Stomach (tissue), 4 donors: Measurements from ENCODE around the gene SLC25A1.

ENCODE experiments used
- POLR2A ChIP-seq, 4 donors: fragments of 450-650 bp; IDR thresholded peaks; one replicate each; pipeline ENCODE4 v1.6.1; 2016; ENCODE audit warnings: antibody characterized with exemption in 4 of 4, control low read depth in 2 of 4, mild to moderate bottlenecking in 1 of 4, moderate library complexity in 1 of 4
- POLR2AphosphoS5 ChIP-seq, 3 donors: sonication (generic); formaldehyde crosslinking; IDR thresholded peaks; one replicate each; pipeline ENCODE4 v1.6.1; 2016; ENCODE audit warnings: antibody characterized with exemption in 3 of 3
- TF ChIP-seq, protein P1 (sequence below), 7 experiments: fragments of 450-650 bp in 4 of 7; fragments of 200-600 bp in 3 of 7; sonication (generic) in 3 of 7; IDR thresholded peaks; one replicate each; pipeline ENCODE4 v1.5.1; 2016 to 2019; ENCODE audit warnings: antibody characterized with exemption in 7 of 7, control low read depth in 2 of 7, mild to moderate bottlenecking in 1 of 7

DNA sequence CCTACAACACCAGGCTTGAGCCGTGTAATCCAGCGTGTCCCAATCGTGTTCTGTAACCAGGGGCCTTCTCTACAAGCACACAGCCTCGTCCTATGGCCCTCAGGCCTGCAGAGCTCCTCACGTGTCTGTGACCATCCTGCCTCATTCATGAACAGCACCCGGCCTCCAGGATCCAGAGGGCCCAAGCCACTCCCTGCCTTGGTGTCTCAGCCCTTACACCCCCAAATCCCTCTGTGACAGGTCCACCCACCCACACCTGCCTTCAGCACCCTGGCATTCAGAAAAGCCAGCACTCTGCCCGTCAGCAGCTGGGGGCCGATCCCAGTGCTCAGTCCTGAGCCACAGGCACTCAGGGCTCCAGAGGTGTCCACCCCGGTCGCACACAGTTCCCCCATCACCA lies 41.6 kb downstream of the SLC25A1 start:
- TF ChIP-seq, protein P1, sequence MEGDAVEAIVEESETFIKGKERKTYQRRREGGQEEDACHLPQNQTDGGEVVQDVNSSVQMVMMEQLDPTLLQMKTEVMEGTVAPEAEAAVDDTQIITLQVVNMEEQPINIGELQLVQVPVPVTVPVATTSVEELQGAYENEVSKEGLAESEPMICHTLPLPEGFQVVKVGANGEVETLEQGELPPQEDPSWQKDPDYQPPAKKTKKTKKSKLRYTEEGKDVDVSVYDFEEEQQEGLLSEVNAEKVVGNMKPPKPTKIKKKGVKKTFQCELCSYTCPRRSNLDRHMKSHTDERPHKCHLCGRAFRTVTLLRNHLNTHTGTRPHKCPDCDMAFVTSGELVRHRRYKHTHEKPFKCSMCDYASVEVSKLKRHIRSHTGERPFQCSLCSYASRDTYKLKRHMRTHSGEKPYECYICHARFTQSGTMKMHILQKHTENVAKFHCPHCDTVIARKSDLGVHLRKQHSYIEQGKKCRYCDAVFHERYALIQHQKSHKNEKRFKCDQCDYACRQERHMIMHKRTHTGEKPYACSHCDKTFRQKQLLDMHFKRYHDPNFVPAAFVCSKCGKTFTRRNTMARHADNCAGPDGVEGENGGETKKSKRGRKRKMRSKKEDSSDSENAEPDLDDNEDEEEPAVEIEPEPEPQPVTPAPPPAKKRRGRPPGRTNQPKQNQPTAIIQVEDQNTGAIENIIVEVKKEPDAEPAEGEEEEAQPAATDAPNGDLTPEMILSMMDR (IDR thresholded peaks at IDR 0.05) = no peak
- no peak for TF ChIP-seq POLR2A (IDR thresholded peaks at IDR 0.05)
- TF ChIP-seq POLR2AphosphoS5 (IDR thresholded peaks at IDR 0.05) = no peak
